IMR-90 (cell line): Measurements from ENCODE around the gene MSANTD4. TPM values are rescaled to one million over a fixed set of nuclear protein-coding genes. Genes with fewer than 3 reads are reported as not detected.

Source experiments
- ATAC-seq: fragments of 200-7000 bp; cut with Tn5 transposase; 2 replicates; pipeline ENCODE4 v1.9.1; 2020; ENCODE audit warnings: low read depth, mild to moderate bottlenecking, moderate library complexity
- BruUV-seq: library from RNA; stranded (reverse); fragments of 400-500 nt; replicated peaks from 2 replicates; lab custom pipeline; 2021; lab: Mats Ljungman, UMichigan
- CTCF ChIA-PET: fragments of 300-600 bp; formaldehyde crosslinking; extraction: SDS; loops from one replicate; lab custom pipeline; 2021; ENCODE audit warnings: antibody characterized with exemption; lab: Yijun Ruan, JAX
- POLR2A ChIA-PET: fragments of 300-600 bp; sonication (Branson Sonifier 250); formaldehyde crosslinking; loops from one replicate; lab custom pipeline; 2022; ENCODE audit warnings: antibody characterized with exemption; ENCODE audit not compliant: unreplicated experiment; lab: Charles Lee
- DNase-seq: peaks from one replicate; pipeline ENCODE4 v3.0.0; 2013
- H2AFZ ChIP-seq: replicated peaks from 2 replicates; pipeline ENCODE3; 2013; ENCODE audit warnings: low read length, mild to moderate bottlenecking; ENCODE audit not compliant: poor library complexity
- H2AK5ac ChIP-seq: 2 replicates; pipeline ENCODE4 v1.6.1; 2013; ENCODE audit warnings: low read depth, low read length, inconsistent platforms
- H2AK9ac ChIP-seq: replicated peaks from 2 replicates; pipeline ENCODE3; 2013; ENCODE audit warnings: mild to moderate bottlenecking, low read depth, low read length, moderate library complexity; ENCODE audit not compliant: poor library complexity
- H2BK120ac ChIP-seq: 2 replicates; pipeline ENCODE4 v1.6.1; 2013; ENCODE audit warnings: low read depth, low read length, inconsistent platforms
- H2BK15ac ChIP-seq: 3 replicates; pipeline ENCODE4 v1.6.1; 2013; ENCODE audit warnings: low read depth, low read length, inconsistent platforms
- H2BK20ac ChIP-seq: 2 replicates; pipeline ENCODE4 v1.6.1; 2013; ENCODE audit warnings: low read depth, mild to moderate bottlenecking, inconsistent platforms, low read length, moderate library complexity
- H2BK5ac ChIP-seq: 2 replicates; pipeline ENCODE4 v1.6.1; 2013; ENCODE audit warnings: mild to moderate bottlenecking, low read depth, low read length, inconsistent platforms; ENCODE audit not compliant: poor library complexity, severe bottlenecking
- H3K14ac ChIP-seq: replicated peaks from 2 replicates; pipeline ENCODE4 v1.6.1; 2013; ENCODE audit warnings: low read depth, low read length, inconsistent platforms
- H3K18ac ChIP-seq: 2 replicates; pipeline ENCODE4 v1.6.1; 2013; ENCODE audit warnings: low read depth, low read length, control low read depth
- H3K23ac ChIP-seq: 2 replicates; pipeline ENCODE4 v1.6.1; 2013; ENCODE audit warnings: low read depth, low read length, inconsistent platforms
- H3K27ac ChIP-seq: 2 replicates; pipeline ENCODE4 v1.5.1; 2013; ENCODE audit warnings: mild to moderate bottlenecking, control low read depth, low read length; ENCODE audit not compliant: insufficient read depth
- H3K27me3 ChIP-seq: 2 replicates; pipeline ENCODE4 v1.6.1; 2013; ENCODE audit warnings: low read length; ENCODE audit not compliant: control insufficient read depth, insufficient read depth
- H3K36me3 ChIP-seq: 2 replicates; pipeline ENCODE4 v1.6.1; 2013; ENCODE audit warnings: low read length, mixed read lengths; ENCODE audit not compliant: control insufficient read depth, insufficient read depth
- H3K4ac ChIP-seq: 2 replicates; pipeline ENCODE4 v1.6.1; 2013; ENCODE audit warnings: low read depth, low read length, inconsistent platforms
- H3K4me1 ChIP-seq: 2 replicates; pipeline ENCODE4 v1.6.1; 2013; ENCODE audit warnings: low read length, mixed read lengths; ENCODE audit not compliant: control insufficient read depth, insufficient read depth
- H3K4me2 ChIP-seq: 2 replicates; pipeline ENCODE4 v1.6.1; 2013; ENCODE audit warnings: low read depth, mild to moderate bottlenecking, control low read depth, low read length, moderate library complexity
- H3K4me3 ChIP-seq: 2 replicates; pipeline ENCODE4 v1.5.1; 2013; ENCODE audit warnings: low read depth, mild to moderate bottlenecking, control low read depth, low read length, moderate library complexity; ENCODE audit not compliant: insufficient read depth
- H3K56ac ChIP-seq: 2 replicates; pipeline ENCODE4 v1.6.1; 2013; ENCODE audit warnings: low read length, inconsistent platforms; ENCODE audit not compliant: insufficient read depth; ENCODE audit errors: extremely low read depth
- H3K79me1 ChIP-seq, 2 experiments: 2 replicates each; pipeline ENCODE4 v1.6.1; 2013; ENCODE audit warnings: low read length in 2 of 2, inconsistent platforms in 1 of 2, low read depth in 1 of 2
- H3K9ac ChIP-seq: 2 replicates; pipeline ENCODE4 v1.6.1; 2013; ENCODE audit warnings: low read depth, low read length, control low read depth
- H3K9me1 ChIP-seq: 2 replicates; pipeline ENCODE4 v1.6.1; 2013; ENCODE audit warnings: low read length, inconsistent platforms; ENCODE audit not compliant: insufficient read depth
- H3K9me3 ChIP-seq: 2 replicates; pipeline ENCODE4 v1.6.1; 2013; ENCODE audit warnings: low read length; ENCODE audit not compliant: control insufficient read depth, insufficient read depth
- H4K20me1 ChIP-seq: 2 replicates; pipeline ENCODE4 v1.6.1; 2013; ENCODE audit warnings: low read length, inconsistent platforms; ENCODE audit not compliant: insufficient read depth
- H4K5ac ChIP-seq: 2 replicates; pipeline ENCODE4 v1.6.1; 2013; ENCODE audit warnings: mild to moderate bottlenecking, low read depth, low read length, control low read depth
- H4K8ac ChIP-seq, 2 experiments: 2 replicates each; pipeline ENCODE4 v1.6.1; 2013; ENCODE audit warnings: low read depth in 2 of 2, low read length in 2 of 2, control low read depth in 1 of 2, inconsistent platforms in 1 of 2
- H4K91ac ChIP-seq: 2 replicates; pipeline ENCODE4 v1.6.1; 2013; ENCODE audit warnings: low read depth, low read length, inconsistent platforms; ENCODE audit not compliant: insufficient read depth
- BHLHE40 ChIP-seq: fragments of 150-350 bp; IDR thresholded peaks from 2 replicates; pipeline ENCODE4 v1.6.1; 2016; ENCODE audit warnings: mild to moderate bottlenecking, low read depth, low read length
- CEBPB ChIP-seq: IDR thresholded peaks from 2 replicates; pipeline ENCODE4 v1.6.1; 2012; ENCODE audit warnings: low read depth, low read length, improper control_type of control experiment
- CHD1 ChIP-seq: IDR thresholded peaks from 2 replicates; pipeline ENCODE4 v1.6.1; 2012; ENCODE audit warnings: low read depth, low read length, improper control_type of control experiment
- ELK1 ChIP-seq: fragments of 150-350 bp; IDR thresholded peaks from 2 replicates; pipeline ENCODE4 v1.6.1; 2016; ENCODE audit warnings: low read depth, mild to moderate bottlenecking, low read length, moderate library complexity, borderline replicate concordance
- FOS ChIP-seq: fragments of 150-350 bp; IDR thresholded peaks from 2 replicates; pipeline ENCODE4 v1.6.1; 2016; ENCODE audit warnings: low read depth, low read length
- MAFK ChIP-seq: IDR thresholded peaks from 2 replicates; pipeline ENCODE4 v1.6.1; 2012; ENCODE audit warnings: low read depth, low read length, improper control_type of control experiment
- MAZ ChIP-seq: IDR thresholded peaks from 2 replicates; pipeline ENCODE4 v1.6.1; 2012; ENCODE audit warnings: low read depth, mild to moderate bottlenecking, low read length, improper control_type of control experiment, moderate library complexity, borderline replicate concordance
- MXI1 ChIP-seq: IDR thresholded peaks from 2 replicates; pipeline ENCODE4 v1.6.1; 2012; ENCODE audit warnings: low read depth, mild to moderate bottlenecking, low read length, moderate library complexity, borderline replicate concordance
- NFE2L2 ChIP-seq: fragments of 150-350 bp; IDR thresholded peaks from 2 replicates; pipeline ENCODE4 v1.6.1; 2016; ENCODE audit warnings: low read depth, mild to moderate bottlenecking, low read length
- POLR2A ChIP-seq: IDR thresholded peaks from 2 replicates; pipeline ENCODE4 v1.6.1; 2012; ENCODE audit warnings: mild to moderate bottlenecking, low read depth, low read length
- RAD21 ChIP-seq: IDR thresholded peaks from 2 replicates; pipeline ENCODE4 v1.6.1; 2012; ENCODE audit warnings: low read length, improper control_type of control experiment
- RCOR1 ChIP-seq: IDR thresholded peaks from 2 replicates; pipeline ENCODE4 v1.6.1; 2012; ENCODE audit warnings: mild to moderate bottlenecking, low read length, improper control_type of control experiment; ENCODE audit not compliant: insufficient replicate concordance
- RFX5 ChIP-seq: IDR thresholded peaks from 2 replicates; pipeline ENCODE4 v1.8.0; 2012; ENCODE audit warnings: low read depth, mild to moderate bottlenecking, low read length, moderate library complexity
- SMC3 ChIP-seq: fragments of 150-350 bp; IDR thresholded peaks from 2 replicates; pipeline ENCODE4 v1.6.1; 2016; ENCODE audit warnings: low read depth, mild to moderate bottlenecking, antibody characterized with exemption, low read length, moderate library complexity
- USF2 ChIP-seq: fragments of 150-350 bp; IDR thresholded peaks from 2 replicates; pipeline ENCODE4 v1.6.1; 2017; ENCODE audit warnings: mild to moderate bottlenecking, antibody characterized with exemption, low read length, low read depth
- dilution Hi-C: fragments of 300-500 bp; cut with HindIII; formaldehyde crosslinking; loops from one replicate; pipeline ENCODE4 v1.14.3; 2018; ENCODE audit warnings: low sequenced_read_pairs; ENCODE audit not compliant: unreplicated experiment
- in situ Hi-C: fragments of 300-500 bp; cut with MboI; formaldehyde crosslinking; loops from 3 replicates; pipeline ENCODE4 v1.14.3; 2019; ENCODE audit warnings: low sequenced_read_pairs, inconsistent platforms, mixed read lengths
- intact Hi-C: fragments of 100-400 bp; cut with micrococcal nuclease; formaldehyde crosslinking; loops from 2 replicates; pipeline ENCODE4 v1.10.0; 2022
- polyA plus RNA-seq, 3 experiments: library from polyadenylated mRNA; depleted of rRNA; stranded (reverse); fragments of >200 nt; gene quantifications; 2 replicates each; pipeline ENCODE4 v1.2.3, GENCODE V29; 2012; ENCODE audit warnings: low replicate concordance in 1 of 3
- total RNA-seq: library from RNA; depleted of rRNA; stranded (reverse); fragments of >200 nt; gene quantifications from 2 replicates; pipeline ENCODE4 v1.2.3, GENCODE V29; 2012
- TF ChIP-seq, protein P1 (sequence below): conservative IDR thresholded peaks from 2 replicates; pipeline ENCODE4 v1.5.1; 2012; ENCODE audit warnings: mild to moderate bottlenecking, low read depth, low read length, improper control_type of control experiment

Gene MSANTD4
- total and polyA plus RNA-seq, 2 of the 4 experiments (the other 2 are of a cell fraction) = 9.4 to 18.8 TPM

DNA sequence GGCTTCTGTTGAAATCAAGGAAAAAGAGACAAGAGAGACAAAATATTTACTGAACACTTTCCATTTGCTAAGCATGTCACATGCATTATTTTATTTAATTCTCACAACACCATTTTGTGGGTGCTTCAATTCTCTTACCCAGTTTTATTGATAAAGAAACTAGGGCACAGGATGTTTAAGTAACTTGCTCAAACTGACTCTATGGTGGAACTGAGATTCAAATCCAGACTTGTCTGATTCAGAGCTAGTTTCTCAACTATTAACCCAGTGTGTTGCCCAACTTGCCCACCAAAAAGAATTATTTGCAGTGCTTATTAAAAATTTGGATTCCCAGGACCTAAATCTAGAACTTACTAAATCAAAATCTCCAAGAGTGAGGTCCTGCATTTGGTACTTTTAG is 21.5 kb upstream of the MSANTD4 start:
- H4K91ac ChIP-seq = no peak overlapping the region
- in situ Hi-C loops (no loop called here), intact Hi-C loops (no loop called here), dilution Hi-C loops (no loop called here)
- H3K27ac ChIP-seq = no peak overlapping the region
- H3K4me2 ChIP-seq = no peak overlapping the region
- H3K79me1 ChIP-seq = no peaks in the 10 kb centered on the region
- H3K36me3 ChIP-seq = no peaks in the 10 kb centered on the region
- no peak overlapping the region for H3K4ac ChIP-seq
- no peak overlapping the region for H2AFZ ChIP-seq
- H3K14ac ChIP-seq = no peak overlapping the region
- no peaks in the 10 kb centered on the region for H3K9me3 ChIP-seq
- no peaks in the 10 kb centered on the region for H3K4me1 ChIP-seq
- ATAC-seq = no peak
- no peak overlapping the region for H3K9ac ChIP-seq
- no peak overlapping the region for H4K5ac ChIP-seq
- no peak overlapping the region for H3K56ac ChIP-seq
- H2BK20ac ChIP-seq = no peak overlapping the region
- no peak overlapping the region for H2BK15ac ChIP-seq
- no peak overlapping the region for H3K18ac ChIP-seq
- no peak for TF ChIP-seq ELK1
- no peak for TF ChIP-seq CHD1
- TF ChIP-seq MXI1 = no peak
- TF ChIP-seq BHLHE40 = no peak
- no peak for TF ChIP-seq USF2
- no peak for TF ChIP-seq MAZ
- no peak for TF ChIP-seq NFE2L2
- TF ChIP-seq MAFK = no peak
- TF ChIP-seq, protein P1, sequence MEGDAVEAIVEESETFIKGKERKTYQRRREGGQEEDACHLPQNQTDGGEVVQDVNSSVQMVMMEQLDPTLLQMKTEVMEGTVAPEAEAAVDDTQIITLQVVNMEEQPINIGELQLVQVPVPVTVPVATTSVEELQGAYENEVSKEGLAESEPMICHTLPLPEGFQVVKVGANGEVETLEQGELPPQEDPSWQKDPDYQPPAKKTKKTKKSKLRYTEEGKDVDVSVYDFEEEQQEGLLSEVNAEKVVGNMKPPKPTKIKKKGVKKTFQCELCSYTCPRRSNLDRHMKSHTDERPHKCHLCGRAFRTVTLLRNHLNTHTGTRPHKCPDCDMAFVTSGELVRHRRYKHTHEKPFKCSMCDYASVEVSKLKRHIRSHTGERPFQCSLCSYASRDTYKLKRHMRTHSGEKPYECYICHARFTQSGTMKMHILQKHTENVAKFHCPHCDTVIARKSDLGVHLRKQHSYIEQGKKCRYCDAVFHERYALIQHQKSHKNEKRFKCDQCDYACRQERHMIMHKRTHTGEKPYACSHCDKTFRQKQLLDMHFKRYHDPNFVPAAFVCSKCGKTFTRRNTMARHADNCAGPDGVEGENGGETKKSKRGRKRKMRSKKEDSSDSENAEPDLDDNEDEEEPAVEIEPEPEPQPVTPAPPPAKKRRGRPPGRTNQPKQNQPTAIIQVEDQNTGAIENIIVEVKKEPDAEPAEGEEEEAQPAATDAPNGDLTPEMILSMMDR = no peak
- TF ChIP-seq CEBPB = no peak
- TF ChIP-seq FOS = no peak
- TF ChIP-seq SMC3 = no peak
- TF ChIP-seq RCOR1 = no peak
- TF ChIP-seq POLR2A = no peak
- TF ChIP-seq RFX5 = no peak
- TF ChIP-seq RAD21 = no peak
- H3K9me1 ChIP-seq = peaks cover 3% of the 10 kb centered on the region; the same call in 1 of the 2 replicates
- H3K23ac ChIP-seq = no peak overlapping the region
- no peak overlapping the region for H2AK9ac ChIP-seq
- no peak for DNase-seq
- no peaks in the 10 kb centered on the region for H3K27me3 ChIP-seq
- ChIA-PET CTCF (no interaction called here), POLR2A (no interaction called here)
- no TSS peak for BruUV-seq
- no peak overlapping the region for H2BK5ac ChIP-seq
- H4K20me1 ChIP-seq = no peaks in the 10 kb centered on the region
- no peak overlapping the region for H4K8ac ChIP-seq
- H2AK5ac ChIP-seq = no peak overlapping the region
- no peak overlapping the region for H2BK120ac ChIP-seq
- no peak overlapping the region for H3K4me3 ChIP-seq
